Urinary bladder (tissue), 4 donors: Measurements from ENCODE around the gene CACNG4. TPM values are rescaled to one million over a fixed set of nuclear protein-coding genes. Genes with fewer than 3 reads are reported as not detected.

Experiments used
- DNase-seq: peaks from one replicate; pipeline ENCODE4 v3.0.0-alpha.2; 2015; ENCODE audit errors: extremely low spot score
- H3K27ac ChIP-seq: one replicate; pipeline ENCODE4 v1.5.1; 2013; ENCODE audit warnings: low read depth, mild to moderate bottlenecking, moderate library complexity
- H3K36me3 ChIP-seq: one replicate; pipeline ENCODE4 v1.6.1; 2013; ENCODE audit warnings: mild to moderate bottlenecking, moderate library complexity; ENCODE audit not compliant: insufficient read depth
- H3K4me1 ChIP-seq: one replicate; pipeline ENCODE4 v1.6.1; 2013; ENCODE audit warnings: mild to moderate bottlenecking, moderate library complexity; ENCODE audit not compliant: insufficient read depth
- H3K4me3 ChIP-seq: one replicate; pipeline ENCODE4 v1.5.1; 2013; ENCODE audit warnings: low read depth, low read length
- WGBS: extraction: QIAGEN DNeasy Blood & Tissue Kit; methylation state at CpG from one replicate; pipeline ENCODE4 v1.1.7; 2013; 5-methylcytosine and 5-hydroxymethylcytosine counted together
- polyA plus RNA-seq: library from polyadenylated mRNA; stranded (reverse); fragments of 200-250 nt; gene quantifications from one replicate; pipeline ENCODE4 v1.2.3, GENCODE V29; 2013
- total RNA-seq: library from RNA; depleted of rRNA; stranded (reverse); fragments of >200 nt; gene quantifications from one replicate; pipeline ENCODE4 v1.2.3, GENCODE V29; 2014
- donor health status: healthy with polysubstance abuse.
- donor health status: healthy.

The CACNG4 gene
- total and polyA plus RNA-seq, 2 donors, result 0.20 to 4.0 TPM

DNA sequence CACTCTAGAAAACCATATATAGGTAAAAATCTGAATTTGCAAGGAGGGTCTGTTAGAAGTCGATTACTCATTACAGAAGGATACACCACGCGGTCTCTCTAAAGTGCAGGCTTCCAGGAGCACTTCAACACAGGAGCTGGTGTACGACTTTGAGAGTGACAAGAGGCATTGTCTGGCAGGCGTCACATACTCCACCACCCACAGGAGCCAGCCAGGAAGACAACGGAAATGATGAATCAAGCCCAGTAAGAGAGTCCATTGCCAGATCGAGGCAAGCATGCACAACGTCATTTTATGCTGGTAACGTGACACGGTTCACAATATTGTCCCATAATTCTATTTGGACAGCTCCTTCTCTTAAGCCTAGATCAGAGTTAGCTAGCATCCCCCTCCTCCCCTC is 15.0 kb upstream of the CACNG4 start:
- no peak for DNase-seq
- H3K27ac ChIP-seq, result no peak overlapping the region
- no peaks in the 10 kb centered on the region for H3K4me1 ChIP-seq
- no peaks in the 10 kb centered on the region for H3K36me3 ChIP-seq
- 74% methylated on average over 10 of the region's 10 CpGs for WGBS
- no peak overlapping the region for H3K4me3 ChIP-seq

DNA sequence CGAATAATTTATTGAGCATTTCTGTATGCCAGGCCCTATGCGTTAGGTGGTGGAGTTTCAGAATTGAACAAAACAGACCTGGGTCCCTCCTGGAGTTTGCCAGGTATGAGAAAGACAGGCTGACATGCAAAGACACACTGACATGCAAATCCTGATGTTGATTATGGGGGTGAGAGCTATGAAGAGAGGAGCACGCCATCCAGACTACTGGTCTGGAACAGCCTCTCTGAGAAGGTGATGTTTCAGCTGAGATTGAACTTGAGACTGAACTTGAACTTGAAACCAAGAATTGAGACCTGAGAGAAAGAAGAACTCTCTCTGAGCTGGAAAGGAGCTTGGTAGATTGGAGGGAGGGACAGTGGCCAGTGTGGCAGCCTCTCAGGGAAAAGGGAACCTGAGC is 14.2 kb upstream of the CACNG4 start:
- Histone ChIP-seq H3K27ac (no peak overlapping the region), H3K4me1 (no peaks in the 10 kb centered on the region), H3K36me3 (no peaks in the 10 kb centered on the region), H3K4me3 (no peak overlapping the region)
- no peak for DNase-seq
- 85% methylated on average over 3 of the region's 3 CpGs for WGBS

DNA sequence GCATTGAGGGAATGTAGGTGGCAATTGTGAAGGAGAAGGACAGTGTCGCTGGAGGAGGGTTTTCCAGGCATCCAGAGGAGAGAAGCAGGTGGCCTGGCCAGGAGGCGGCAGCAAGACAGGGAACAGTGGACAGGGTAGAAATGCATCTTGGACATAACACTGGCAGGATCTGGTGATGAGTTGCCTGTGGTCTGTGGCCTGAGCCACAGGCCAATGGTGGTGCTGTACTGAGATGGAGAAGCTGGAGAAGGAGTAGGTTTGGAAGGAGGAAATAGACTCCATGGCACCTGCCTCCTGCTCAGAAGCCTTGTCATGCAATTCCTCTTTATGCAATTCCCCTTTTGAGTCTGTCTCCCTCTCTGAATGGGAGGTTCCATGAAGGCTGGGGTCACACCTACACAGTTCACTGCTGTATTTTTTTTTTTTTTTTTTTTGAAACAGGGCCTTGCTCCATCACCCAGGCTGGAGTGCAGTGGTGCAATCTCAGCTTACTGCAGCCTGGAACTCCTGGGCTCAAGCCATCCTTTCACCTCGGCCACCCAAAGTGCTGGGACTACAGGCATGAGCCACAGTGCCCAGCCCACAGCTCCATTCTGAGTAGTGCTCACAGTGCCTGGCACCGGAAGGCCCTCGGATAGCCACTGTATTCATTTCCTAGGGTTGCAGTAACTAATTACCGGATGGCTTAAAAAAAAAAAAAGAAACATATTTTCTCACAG is 13.5 kb upstream of the CACNG4 start:
- Histone ChIP-seq H3K27ac (no peak overlapping the region), H3K36me3 (no peaks in the 10 kb centered on the region), H3K4me3 (no peak overlapping the region), H3K4me1 (no peaks in the 10 kb centered on the region)
- no peak for DNase-seq
- 90% methylated on average over 6 of the region's 6 CpGs for WGBS

DNA sequence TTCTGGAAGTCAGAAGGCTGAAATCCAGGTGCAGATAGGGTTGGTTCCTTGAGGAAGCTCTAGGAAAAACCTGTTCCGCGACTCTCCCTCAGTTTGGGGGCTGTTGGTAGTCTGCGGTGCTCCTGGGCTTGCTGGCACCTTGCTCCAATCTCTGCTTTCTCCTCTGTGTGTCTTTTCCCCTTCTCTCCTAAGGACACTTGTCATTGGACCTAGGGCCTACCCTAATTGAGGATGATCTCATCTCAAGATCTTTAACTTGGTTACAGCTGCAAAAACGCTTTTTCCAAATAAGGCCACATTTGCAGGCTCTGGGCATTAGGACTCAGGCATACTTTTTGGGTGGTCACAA is 12.9 kb upstream of the CACNG4 start:
- H3K36me3 ChIP-seq, result no peaks in the 10 kb centered on the region
- DNase-seq, result no peak
- no peak overlapping the region for H3K4me3 ChIP-seq
- WGBS, result 76% methylated on average over 4 of the region's 4 CpGs
- no peak overlapping the region for H3K27ac ChIP-seq
- H3K4me1 ChIP-seq, result no peaks in the 10 kb centered on the region

DNA sequence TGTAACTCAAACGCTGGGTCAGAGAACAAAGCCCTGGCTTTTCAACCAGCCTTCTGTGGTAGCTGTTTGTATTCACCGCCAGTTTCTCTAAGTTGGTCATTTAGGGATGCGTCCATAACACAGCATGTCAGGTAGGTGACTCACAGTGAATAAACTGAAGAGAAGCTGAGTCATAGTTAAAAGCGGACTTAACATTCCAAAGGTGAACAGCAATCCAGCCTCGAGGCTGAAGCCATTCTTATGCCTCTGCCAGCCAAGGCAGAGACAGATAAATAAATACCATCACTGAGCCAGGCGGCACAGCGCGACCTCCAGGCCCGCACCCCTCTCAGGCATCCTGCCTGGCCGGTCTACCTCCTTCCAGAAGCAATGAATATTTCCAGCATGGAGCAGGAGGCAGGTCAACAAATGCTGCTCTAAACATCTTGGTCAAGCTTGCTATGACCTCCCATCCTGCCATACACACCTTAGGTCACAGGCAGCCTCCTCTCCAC is 12.4 kb upstream of the CACNG4 start:
- H3K4me1 ChIP-seq, result no peaks in the 10 kb centered on the region
- 47% methylated on average over 10 of the region's 10 CpGs for WGBS

DNA sequence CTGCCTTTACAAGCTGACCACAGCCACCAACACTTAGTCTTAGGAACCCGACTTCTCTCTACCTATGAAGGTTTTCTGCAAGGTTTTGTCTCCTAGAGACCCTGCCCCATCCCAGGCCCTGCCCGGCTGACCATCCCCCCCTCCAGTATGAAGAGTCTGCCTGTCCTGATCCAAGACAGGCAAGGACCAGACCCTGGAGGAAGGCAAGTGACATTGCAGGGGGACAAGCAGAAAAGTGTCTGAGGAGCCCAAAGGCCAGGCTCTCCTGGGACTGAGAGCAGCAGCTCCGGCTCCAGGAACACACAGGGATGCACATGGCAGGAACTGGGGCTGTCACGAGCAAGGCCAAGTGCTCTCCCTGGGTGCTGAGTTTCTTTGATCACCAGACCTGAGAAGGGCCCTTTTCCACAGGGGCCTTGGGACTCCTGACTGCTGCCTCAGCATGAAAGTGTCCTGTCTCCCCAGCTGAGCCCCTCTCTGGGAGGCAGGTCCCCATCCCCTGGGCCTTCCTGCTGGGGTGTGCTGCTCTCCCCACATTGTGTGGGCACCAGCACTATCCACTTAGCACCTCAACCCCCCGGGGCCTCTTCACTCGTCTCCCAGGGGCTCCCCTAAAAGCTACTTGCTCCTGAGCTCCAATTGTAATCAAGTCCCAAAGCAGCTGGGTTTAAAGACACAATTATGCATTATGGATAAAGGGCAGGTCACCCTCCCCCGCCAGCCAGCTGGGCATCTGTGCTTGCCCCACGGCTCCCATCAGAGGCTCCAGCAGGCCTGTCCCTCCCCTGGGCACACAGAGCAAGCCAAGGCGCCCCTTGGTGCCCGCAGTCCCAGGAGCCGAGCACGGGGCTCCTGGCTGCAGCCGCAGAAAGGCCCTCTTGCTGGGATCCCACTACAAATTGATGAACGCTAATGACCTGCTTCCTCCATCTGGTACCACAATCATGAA is 11.6 kb upstream of the CACNG4 start:
- DNase-seq, result no peak
- Histone ChIP-seq H3K36me3 (no peaks in the 10 kb centered on the region), H3K4me3 (no peak overlapping the region), H3K27ac (no peak overlapping the region), H3K4me1 (no peaks in the 10 kb centered on the region)
- WGBS, result 87% methylated on average over 14 of the region's 14 CpGs

More for the DNA sequence above, 12.4 kb upstream of the CACNG4 start:
- Histone ChIP-seq H3K36me3 (no peaks in the 10 kb centered on the region), H3K27ac (no peak overlapping the region), H3K4me3 (no peak overlapping the region)
- DNase-seq, result peak; percentile 59

DNA sequence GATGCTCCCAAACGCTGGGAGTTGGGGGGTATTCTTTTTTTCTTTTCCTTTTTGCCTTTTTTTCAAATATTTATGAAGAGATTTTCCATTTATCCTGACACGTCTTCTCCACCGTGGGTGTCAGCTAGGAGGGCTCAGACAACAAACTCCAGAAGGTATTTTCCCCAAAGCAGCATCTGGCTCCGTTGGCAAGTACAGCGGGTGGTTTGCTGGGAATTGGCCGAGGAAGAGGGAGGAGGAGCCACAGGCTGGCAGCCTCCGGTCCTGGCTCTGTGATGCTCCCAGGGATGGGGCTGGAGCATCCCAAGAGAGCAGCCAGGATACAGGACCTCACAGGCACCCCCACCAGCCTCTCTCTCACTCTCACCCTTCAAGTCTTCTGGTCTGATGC is 10.9 kb upstream of the CACNG4 start:
- no peak overlapping the region for H3K27ac ChIP-seq
- H3K36me3 ChIP-seq, result no peaks in the 10 kb centered on the region
- no peak overlapping the region for H3K4me3 ChIP-seq
- no peak for DNase-seq
- no peaks in the 10 kb centered on the region for H3K4me1 ChIP-seq
- 32% methylated on average over 7 of the region's 7 CpGs for WGBS

DNA sequence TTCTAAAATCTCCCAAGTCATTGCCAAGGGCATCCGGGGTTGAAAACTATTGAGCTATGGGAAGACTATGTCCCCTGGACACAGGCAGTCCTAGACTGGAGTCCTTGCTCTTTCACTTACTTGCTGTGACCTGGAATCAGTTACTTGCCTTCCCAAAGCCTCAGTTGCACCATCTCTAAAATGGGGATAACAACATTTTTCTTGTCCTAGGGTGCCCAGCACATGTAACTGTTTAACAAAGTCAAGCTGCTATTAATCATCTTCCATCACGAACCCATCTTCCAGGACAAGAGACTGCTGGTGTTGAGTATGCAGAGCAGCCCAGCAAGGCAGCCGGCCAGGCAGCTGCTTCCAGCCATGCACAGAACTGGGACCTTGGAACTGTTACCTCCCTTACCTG is 9.9 kb upstream of the CACNG4 start:
- Histone ChIP-seq H3K27ac (no peak overlapping the region), H3K4me3 (no peak overlapping the region), H3K4me1 (no peaks in the 10 kb centered on the region), H3K36me3 (no peaks in the 10 kb centered on the region)
- DNase-seq, result no peak
- 88% methylated on average over 3 of the region's 3 CpGs for WGBS

DNA sequence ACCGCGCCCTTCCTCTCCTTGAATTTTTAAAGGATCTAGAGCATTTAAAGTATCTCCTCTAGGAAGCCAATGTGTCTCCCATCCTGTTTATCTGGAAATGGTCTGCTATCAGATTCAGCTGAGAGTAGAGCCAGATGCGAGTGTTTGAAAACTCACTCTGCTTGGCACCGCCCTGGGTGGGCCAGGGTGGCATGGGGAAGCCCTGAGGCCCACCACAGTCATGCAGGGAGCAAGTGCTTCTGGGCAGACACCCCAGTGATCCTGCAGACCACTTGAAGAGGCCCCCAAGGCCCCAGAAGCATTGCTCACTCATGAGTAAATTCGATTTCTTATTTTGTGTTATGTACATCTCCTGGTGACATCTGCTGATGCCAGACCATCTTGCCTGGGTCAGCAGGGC is 8.7 kb upstream of the CACNG4 start:
- no peak for DNase-seq
- H3K27ac ChIP-seq, result no peak overlapping the region
- 92% methylated on average over 5 of the region's 5 CpGs for WGBS
- no peaks in the 10 kb centered on the region for H3K4me1 ChIP-seq
- no peak overlapping the region for H3K4me3 ChIP-seq
- H3K36me3 ChIP-seq, result no peaks in the 10 kb centered on the region

DNA sequence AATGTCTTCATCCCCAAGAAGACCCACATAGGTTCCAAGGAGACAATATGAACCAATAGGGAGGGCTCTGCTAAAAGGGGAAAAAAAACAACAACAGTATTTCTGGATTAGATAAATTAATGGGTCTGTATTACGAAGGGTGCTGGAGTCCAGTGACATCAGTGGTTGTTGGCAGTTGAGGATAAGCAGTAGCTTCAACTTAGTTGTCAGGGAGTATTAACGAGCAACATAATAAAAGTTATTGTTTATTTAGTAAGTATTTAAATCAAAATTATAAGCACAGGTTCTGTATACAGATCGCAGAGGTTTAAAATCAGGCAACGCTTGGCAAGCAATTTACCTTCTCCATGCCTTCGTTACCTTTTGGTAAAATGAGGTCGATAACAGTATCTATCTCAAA is 7.6 kb upstream of the CACNG4 start:
- DNase-seq, result no peak
- Histone ChIP-seq H3K36me3 (no peaks in the 10 kb centered on the region), H3K4me1 (no peaks in the 10 kb centered on the region), H3K4me3 (no peak overlapping the region), H3K27ac (no peak overlapping the region)
- WGBS, result 84% methylated on average over 6 of the region's 6 CpGs

DNA sequence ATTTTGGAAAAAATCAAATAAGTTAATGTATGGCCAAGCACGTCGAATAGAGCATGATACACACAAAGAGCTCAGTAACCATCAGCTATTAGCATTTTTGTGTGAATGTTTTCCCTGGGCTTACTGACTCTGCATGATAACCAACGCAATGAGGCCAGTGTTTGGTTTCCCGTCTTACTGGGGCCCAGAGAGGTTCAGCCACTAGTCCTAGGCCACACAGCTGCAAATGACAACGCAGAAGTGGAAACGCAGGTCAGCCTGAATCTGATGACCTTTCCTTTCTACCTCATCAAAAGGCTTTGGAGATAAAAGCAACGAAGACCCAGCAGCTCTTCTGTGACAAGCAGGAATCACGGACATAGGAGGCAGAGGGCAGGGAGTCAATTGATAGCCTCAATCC is 7.2 kb upstream of the CACNG4 start:
- Histone ChIP-seq H3K36me3 (no peaks in the 10 kb centered on the region), H3K27ac (no peak overlapping the region), H3K4me1 (no peaks in the 10 kb centered on the region), H3K4me3 (no peak overlapping the region)
- no peak for DNase-seq
- WGBS, result 87% methylated on average over 8 of the region's 8 CpGs

DNA sequence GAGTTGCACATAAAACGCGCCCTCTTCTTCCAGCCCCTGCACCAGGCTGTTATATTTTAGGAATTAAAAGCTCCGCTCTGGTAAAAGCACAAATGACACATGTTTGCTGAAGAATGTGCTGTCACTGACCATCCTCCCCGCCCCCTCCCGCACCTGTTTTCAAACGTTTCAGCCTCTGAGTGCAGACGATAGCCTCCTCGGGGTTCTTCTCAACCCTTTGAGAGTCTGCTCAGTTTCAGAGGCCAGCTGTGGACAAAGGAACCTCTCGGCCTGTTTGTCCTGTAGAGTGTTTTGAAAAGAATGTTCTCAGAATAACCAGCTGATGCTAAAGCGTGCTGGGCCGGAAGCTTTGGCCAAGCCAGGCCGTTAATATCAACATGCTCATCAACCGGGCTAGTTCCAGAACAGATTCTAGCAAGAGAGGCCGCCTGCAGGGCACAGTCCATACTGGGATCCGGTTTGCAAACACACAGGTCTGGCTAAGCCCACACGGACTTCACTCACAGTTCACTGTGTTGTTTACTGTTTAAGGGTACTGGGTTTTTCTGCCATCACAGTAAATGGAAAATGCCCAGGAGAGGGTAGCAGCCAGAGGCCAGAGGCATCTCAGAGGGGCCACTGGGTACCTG is 6.4 kb upstream of the CACNG4 start:
- DNase-seq, result no peak
- 40% methylated on average over 16 of the region's 16 CpGs for WGBS
- no peaks in the 10 kb centered on the region for H3K36me3 ChIP-seq
- no peaks in the 10 kb centered on the region for H3K4me1 ChIP-seq
- H3K27ac ChIP-seq, result no peak overlapping the region
- H3K4me3 ChIP-seq, result no peak overlapping the region

DNA sequence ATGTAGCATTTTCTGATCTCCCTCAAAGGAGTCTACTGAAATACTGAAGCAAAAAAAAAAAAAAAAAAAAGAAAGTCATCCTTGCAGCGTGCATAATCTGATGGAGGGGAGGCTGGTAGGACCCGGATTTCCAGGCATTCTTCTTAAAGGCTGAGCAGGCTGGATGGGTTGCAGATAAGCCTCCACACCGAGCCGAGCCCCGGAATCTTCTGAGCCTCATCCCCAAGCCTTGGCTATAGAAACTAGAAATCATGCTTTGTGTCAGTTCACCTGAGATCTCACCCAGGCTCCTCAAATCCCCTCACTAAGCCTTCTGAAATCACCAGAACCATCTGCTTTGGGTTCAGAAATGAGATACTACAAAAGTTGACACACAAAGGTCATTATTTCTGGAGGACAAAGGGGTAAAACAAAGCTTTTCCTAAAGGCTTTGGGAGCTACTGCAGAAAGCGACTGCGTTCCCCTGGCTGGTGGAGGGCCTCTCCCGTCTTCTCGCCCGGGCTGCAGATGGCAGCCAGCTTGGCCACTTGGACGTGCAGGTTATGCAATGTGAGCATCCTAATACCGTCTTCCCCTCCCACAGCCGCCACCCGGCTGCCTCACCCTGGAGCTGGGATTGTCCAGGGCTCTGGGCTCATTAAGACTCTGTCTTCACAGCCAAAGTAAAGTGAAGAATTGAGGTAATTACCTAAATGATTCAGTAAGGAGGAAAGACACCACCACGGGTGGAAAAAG is 4.7 kb upstream of the CACNG4 start:
- no peaks in the 10 kb centered on the region for H3K36me3 ChIP-seq
- peaks cover 2% of the 10 kb centered on the region for H3K4me1 ChIP-seq
- 81% methylated on average over 15 of the region's 15 CpGs for WGBS
- H3K27ac ChIP-seq, result no peak overlapping the region
- H3K4me3 ChIP-seq, result no peak overlapping the region
- DNase-seq, result no peak
